Measurements from ENCODE around the gene B3GAT2.

GRCh38 chr6:70843328-70843918, 113.4 kb downstream of the B3GAT2 start:
- no peak for TF ChIP-seq CTCF (IDR thresholded peaks at IDR 0.05)
- TF ChIP-seq POLR2A (IDR thresholded peaks at IDR 0.05): no peak
- no peak for TF ChIP-seq POLR2AphosphoS5 (IDR thresholded peaks at IDR 0.05)
- no peak for TF ChIP-seq EP300 (IDR thresholded peaks at IDR 0.05)
